NCI-H774 (cell line): Measurements from ENCODE around the gene ZNF592.
"Not testable (repeated sequence)": the region's sequence is repeated elsewhere in the genome, so short reads cannot be mapped to it uniquely, and the experiment has no call there.

Source experiments
- DNase-seq: peaks from one replicate; lab custom pipeline; 2025; lab: John Stamatoyannopoulos, UW

The ZNF592 gene

GRCh38 chr15:84829428-84829827 is 81.0 kb downstream of the ZNF592 start:
- no peak for DNase-seq

GRCh38 chr15:84830036-84830435 is 81.6 kb downstream of the ZNF592 start:
- no peak for DNase-seq

- DNase-seq = no peak
Measured at GRCh38 chr15:84831028-84831427, 82.6 kb downstream of the ZNF592 start.

GRCh38 chr15:84831613-84832012 is 83.2 kb downstream of the ZNF592 start:
- DNase-seq = no peak

- DNase-seq = no peak
Measured at GRCh38 chr15:84832448-84833040, 84.2 kb downstream of the ZNF592 start.

- DNase-seq = no peak
Measured at GRCh38 chr15:84833447-84834228, 85.2 kb downstream of the ZNF592 start.

- DNase-seq = no peak
Measured at GRCh38 chr15:84834229-84834955, 86.0 kb downstream of the ZNF592 start.

GRCh38 chr15:84834969-84835368 is 86.6 kb downstream of the ZNF592 start:
- no peak for DNase-seq

- DNase-seq = no peak
Measured at GRCh38 chr15:84835661-84836337, 87.4 kb downstream of the ZNF592 start.

GRCh38 chr15:84836844-84837243 is 88.5 kb downstream of the ZNF592 start:
- no peak for DNase-seq

- DNase-seq = no peak
Measured at GRCh38 chr15:84839714-84840113, 91.3 kb downstream of the ZNF592 start.

- DNase-seq = no peak
Measured at GRCh38 chr15:84840255-84840654, 91.9 kb downstream of the ZNF592 start.

- DNase-seq = peak; percentile 38
Measured at GRCh38 chr15:84840741-84841429, 92.5 kb downstream of the ZNF592 start.

GRCh38 chr15:84842781-84843180 is 94.4 kb downstream of the ZNF592 start:
- DNase-seq = no peak

- DNase-seq = no peak
Measured at GRCh38 chr15:84844964-84845363, 96.6 kb downstream of the ZNF592 start.

GRCh38 chr15:84845631-84846030 is 97.2 kb downstream of the ZNF592 start:
- DNase-seq = not testable (repeated sequence)

GRCh38 chr15:84846269-84846668 is 97.9 kb downstream of the ZNF592 start:
- DNase-seq = no peak

GRCh38 chr15:84847382-84847781 is 99.0 kb downstream of the ZNF592 start:
- DNase-seq = no peak

- no peak for DNase-seq
Measured at GRCh38 chr15:84852212-84852611, 103.8 kb downstream of the ZNF592 start.

GRCh38 chr15:84855136-84855535 is 106.7 kb downstream of the ZNF592 start:
- no peak for DNase-seq

- DNase-seq = no peak
Measured at GRCh38 chr15:84855765-84856164, 107.4 kb downstream of the ZNF592 start.
